ENCODE results near the gene SEC22A.

The SEC22A gene

GRCh38 chr3:123262868-123263267 lies 61.1 kb downstream of the SEC22A start:
- DNase-seq, result no peak

GRCh38 chr3:123263941-123264340 lies 62.2 kb downstream of the SEC22A start:
- DNase-seq, result no peak

GRCh38 chr3:123267821-123268220 lies 66.1 kb downstream of the SEC22A start:
- DNase-seq, result no peak

- DNase-seq, result no peak
Observed at GRCh38 chr3:123270818-123271217, 69.1 kb downstream of the SEC22A start.

GRCh38 chr3:123271466-123272159 lies 69.9 kb downstream of the SEC22A start:
- no peak for DNase-seq

GRCh38 chr3:123272547-123272946 lies 70.8 kb downstream of the SEC22A start:
- DNase-seq, result no peak

GRCh38 chr3:123275691-123276090 lies 73.9 kb downstream of the SEC22A start:
- no peak for DNase-seq

- DNase-seq, result peak in 3 of 51 donors; percentile 25 to 71 (median 62)
Observed at GRCh38 chr3:123276346-123277006, 74.7 kb downstream of the SEC22A start.

- DNase-seq, result no peak
Observed at GRCh38 chr3:123277106-123277505, 75.4 kb downstream of the SEC22A start.

GRCh38 chr3:123278446-123278845 lies 76.7 kb downstream of the SEC22A start:
- DNase-seq, result no peak

- DNase-seq, result no peak
Observed at GRCh38 chr3:123279121-123279520, 77.4 kb downstream of the SEC22A start.

- no peak for DNase-seq
Observed at GRCh38 chr3:123281406-123281805, 79.7 kb downstream of the SEC22A start.

- no peak for DNase-seq
Observed at GRCh38 chr3:123281929-123282328, 80.2 kb downstream of the SEC22A start.

GRCh38 chr3:123282461-123282860 lies 80.7 kb downstream of the SEC22A start:
- no peak for DNase-seq

- no peak for DNase-seq
Observed at GRCh38 chr3:123283074-123283473, 81.3 kb downstream of the SEC22A start.

- no peak for DNase-seq
Observed at GRCh38 chr3:123283657-123284398, 82.1 kb downstream of the SEC22A start.

GRCh38 chr3:123284399-123285010 lies 82.8 kb downstream of the SEC22A start:
- no peak for DNase-seq

GRCh38 chr3:123285066-123285465 lies 83.3 kb downstream of the SEC22A start:
- DNase-seq, result no peak

- no peak for DNase-seq
Observed at GRCh38 chr3:123285479-123285878, 83.7 kb downstream of the SEC22A start.

GRCh38 chr3:123285931-123286307 lies 84.2 kb downstream of the SEC22A start:
- no peak for DNase-seq

- DNase-seq, result peak in 11 of 51 donors; percentile 9 to 22 (median 14)
Observed at GRCh38 chr3:123286308-123287023, 84.7 kb downstream of the SEC22A start.
